NCI-H1417 treated with DMSO at 0.1 percent for 48 hours (cell line): ENCODE measurements around the gene KRT33B.
"Not testable (repeated sequence)": the region's sequence is repeated elsewhere in the genome, so short reads cannot be mapped to it uniquely, and the experiment has no call there.

Experiments
- DNase-seq: peaks from one replicate; lab custom pipeline; 2025; lab: John Stamatoyannopoulos, UW

KRT33B gene

GRCh38 chr17:41346421-41346820 lies 23.2 kb downstream of the KRT33B start:
- not testable (repeated sequence) for DNase-seq

DNA sequence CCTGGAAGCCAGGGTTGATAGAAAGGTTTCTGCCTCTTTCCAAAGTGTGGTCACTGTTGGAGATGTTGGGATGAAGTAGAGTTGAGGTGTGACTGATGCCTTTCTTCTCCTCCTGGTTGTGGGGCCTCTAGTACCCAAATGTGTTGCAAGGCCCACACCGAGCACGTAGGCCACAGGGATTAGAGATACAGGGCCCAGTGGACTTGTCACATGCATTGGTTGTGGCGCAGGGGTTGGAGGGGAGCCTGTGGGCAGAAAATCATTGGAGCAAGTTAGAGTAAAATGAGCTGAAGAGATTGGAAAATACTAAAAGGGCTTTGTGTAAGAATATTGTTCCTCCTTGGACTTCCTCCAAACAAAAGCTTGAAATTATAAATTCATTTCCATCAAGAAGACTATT lies 23.6 kb downstream of the KRT33B start:
- no peak for DNase-seq

GRCh38 chr17:41343029-41343428 lies 26.6 kb downstream of the KRT33B start:
- DNase-seq, result no peak

- DNase-seq, result no peak
Measured at GRCh38 chr17:41340934-41341861, 28.4 kb downstream of the KRT33B start.

GRCh38 chr17:41340494-41340893 lies 29.1 kb downstream of the KRT33B start:
- no peak for DNase-seq

- DNase-seq, result no peak
Measured at GRCh38 chr17:41339571-41340172, 29.9 kb downstream of the KRT33B start.

- no peak for DNase-seq
Measured at GRCh38 chr17:41338961-41339485, 30.6 kb downstream of the KRT33B start.

GRCh38 chr17:41335747-41336146 lies 33.9 kb downstream of the KRT33B start:
- DNase-seq, result no peak

- DNase-seq, result no peak
Measured at GRCh38 chr17:41334385-41335305, 35.0 kb downstream of the KRT33B start.

DNA sequence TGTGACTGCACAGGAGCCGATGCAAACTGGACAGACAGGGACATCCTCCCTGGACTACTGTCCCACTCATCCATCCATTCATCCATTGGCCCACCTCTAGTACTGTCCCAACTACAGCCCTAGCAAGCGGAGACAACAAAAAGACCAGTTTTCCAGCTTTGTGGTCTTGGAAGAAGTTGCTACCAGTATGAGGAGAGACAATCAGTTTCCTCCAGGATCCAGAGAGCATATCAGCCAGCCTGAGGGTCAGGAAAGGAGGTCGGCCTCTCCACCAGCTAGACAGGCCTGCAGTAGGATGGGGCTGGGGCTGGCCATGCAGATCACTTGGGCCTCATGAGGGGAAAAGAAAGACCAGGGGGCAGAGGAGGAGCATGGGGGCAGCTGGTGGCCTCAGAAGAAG lies 35.8 kb downstream of the KRT33B start:
- DNase-seq, result no peak

DNA sequence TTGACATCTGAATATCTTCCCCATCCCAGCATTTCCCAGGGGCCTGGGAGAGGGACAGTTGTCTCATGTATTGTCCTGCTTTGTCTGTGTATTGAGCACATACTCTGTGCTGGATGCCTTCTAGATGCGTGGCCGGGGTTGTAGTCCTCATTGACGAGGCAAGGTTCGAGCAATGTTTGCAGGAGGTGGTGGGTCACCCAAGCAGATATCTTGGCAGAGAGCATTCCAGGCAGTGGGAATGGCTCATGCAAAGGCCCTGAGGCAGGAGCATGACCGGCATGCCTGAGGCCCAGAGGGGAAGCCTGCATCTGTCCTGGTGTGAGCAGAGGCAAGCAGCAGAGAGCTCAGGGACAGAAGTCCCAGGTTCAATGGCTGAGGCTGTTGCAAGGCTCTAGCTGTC lies 36.5 kb downstream of the KRT33B start:
- no peak for DNase-seq

- no peak for DNase-seq
Measured at GRCh38 chr17:41332239-41332638, 37.4 kb downstream of the KRT33B start.

DNA sequence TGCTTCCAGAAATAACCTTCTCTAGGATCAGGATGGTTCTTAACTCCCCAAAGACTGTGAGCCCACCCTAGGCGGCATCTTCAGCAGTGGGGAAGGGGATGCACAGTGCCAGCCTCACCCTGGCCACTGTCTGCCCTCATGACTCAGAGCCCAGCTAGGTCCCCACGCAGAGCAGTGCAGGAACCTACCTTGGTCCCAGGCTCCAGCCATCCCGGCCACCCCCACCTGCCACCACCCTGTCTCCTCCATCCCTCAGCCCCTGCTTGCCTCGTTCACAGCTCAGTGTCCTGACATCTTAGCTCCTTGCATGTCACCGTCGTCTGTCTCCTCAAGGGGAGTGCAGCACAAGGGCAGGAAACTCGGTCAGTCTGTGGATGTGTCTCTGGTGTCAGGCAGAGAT lies 38.0 kb downstream of the KRT33B start:
- no peak for DNase-seq

DNA sequence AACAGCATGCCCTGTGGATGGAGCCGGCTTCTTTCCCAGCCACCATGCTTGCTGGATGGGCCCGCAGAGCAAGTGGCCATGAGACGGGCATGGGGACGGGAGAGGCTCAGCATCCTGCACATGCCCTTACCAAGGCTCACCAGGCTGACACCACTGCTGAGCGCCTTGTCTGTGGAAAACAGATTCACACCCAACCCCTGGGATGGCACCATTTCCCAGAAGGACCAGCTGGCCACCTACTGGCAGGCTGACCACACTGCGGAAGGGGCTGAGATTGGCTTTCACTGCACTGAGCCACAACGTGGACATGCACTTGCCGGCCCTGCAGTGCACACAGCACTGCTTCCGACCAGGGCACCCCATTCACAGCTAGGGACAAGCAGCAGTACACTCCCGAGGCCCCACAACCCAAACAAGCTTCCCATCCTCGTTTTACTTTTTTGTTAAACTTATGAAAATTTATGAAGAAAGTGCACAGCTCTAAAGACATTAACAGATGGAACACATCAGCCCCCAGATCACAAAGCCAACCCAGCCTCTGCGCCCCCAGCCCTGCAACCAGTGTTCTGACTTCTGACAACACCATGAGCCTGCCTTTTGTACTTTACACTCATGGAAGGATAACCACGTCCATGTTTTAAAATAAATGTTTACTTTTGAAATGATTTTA lies 40.2 kb downstream of the KRT33B start:
- no peak for DNase-seq

GRCh38 chr17:41328207-41328606 lies 41.4 kb downstream of the KRT33B start:
- DNase-seq, result no peak

DNA sequence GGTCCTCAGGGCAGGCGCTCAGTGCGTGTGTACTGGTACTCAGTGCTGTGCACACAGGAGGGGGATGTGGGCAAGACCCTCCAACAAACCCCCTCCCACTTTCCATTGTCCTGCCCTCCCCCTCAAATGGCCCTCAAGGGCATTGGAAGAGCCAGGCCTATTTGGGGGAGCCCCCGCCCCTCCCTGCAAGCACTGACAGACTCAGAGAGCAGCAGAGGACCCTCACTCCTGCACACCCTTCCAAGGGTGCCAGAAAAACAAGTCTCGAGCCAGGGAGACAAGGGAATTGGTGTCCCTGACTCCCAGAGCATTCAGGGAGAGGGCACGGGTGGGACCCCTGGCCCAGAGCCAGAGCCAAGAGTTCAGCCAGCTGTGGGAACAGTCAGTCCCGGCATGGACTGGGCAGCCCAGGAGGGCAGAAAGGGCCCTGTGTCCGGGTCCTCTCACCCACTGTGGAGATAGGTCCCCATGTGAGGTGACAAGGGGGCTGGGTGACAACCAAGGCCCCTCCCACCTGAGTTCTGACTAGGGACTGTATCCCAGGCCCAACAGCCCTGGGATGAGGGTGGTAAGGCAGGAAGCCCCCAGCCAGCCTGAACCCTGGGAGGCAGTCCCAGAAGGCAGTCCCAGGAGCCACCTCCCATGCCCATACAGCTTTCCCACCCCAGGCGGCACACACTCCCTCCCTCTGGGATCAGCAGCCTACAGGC lies 42.0 kb downstream of the KRT33B start:
- no peak for DNase-seq

- no peak for DNase-seq
Measured at GRCh38 chr17:41326173-41327145, 43.2 kb downstream of the KRT33B start.

GRCh38 chr17:41325611-41326010 lies 44.0 kb downstream of the KRT33B start:
- DNase-seq, result no peak

- no peak for DNase-seq
Measured at GRCh38 chr17:41325126-41325525, 44.5 kb downstream of the KRT33B start.
